Breast epithelium (tissue), 4 donors: ENCODE data around the gene ZBTB44. TPM values are rescaled to one million over a fixed set of nuclear protein-coding genes. Genes with fewer than 3 reads are reported as not detected.
A peak's percentile ranks its signal among the peaks of the same experiment; 100 is the strongest.

ENCODE experiments used
- DNase-seq, 2 donors: peaks; one replicate each; pipeline ENCODE4 v3.0.0-alpha.2; 2019; ENCODE audit warnings: low spot score in 2 of 2
- H3K27ac ChIP-seq, 2 donors: fragments of 200-600 bp; sonication (generic) in 1 of 2; one replicate each; pipeline ENCODE4 v1.5.1; 2016 to 2019; ENCODE audit warnings: mild to moderate bottlenecking in 1 of 2
- H3K27me3 ChIP-seq, 2 donors: fragments of 200-600 bp; sonication (generic) in 1 of 2; one replicate each; pipeline versions ENCODE4 v1.5.1 to v1.6.0; 2017 to 2019; ENCODE audit warnings: control low read depth in 1 of 2, mild to moderate bottlenecking in 1 of 2
- H3K36me3 ChIP-seq: fragments of 200-600 bp; one replicate; pipeline ENCODE4 v1.5.1; 2019
- H3K4me1 ChIP-seq, 2 donors: fragments of 200-600 bp; sonication (generic); one replicate each; pipeline ENCODE4 v1.5.1; 2016 to 2019; ENCODE audit warnings: control low read depth in 1 of 2
- H3K4me3 ChIP-seq, 3 donors: fragments of 200-600 bp; sonication (generic); 1 replicate in 2 of 3; 2 replicates in 1 of 3; pipeline ENCODE4 v1.5.1; 2016 to 2019; ENCODE audit warnings: mild to moderate bottlenecking in 3 of 3, moderate library complexity in 2 of 3
- H3K9me3 ChIP-seq, 2 donors: fragments of 200-600 bp; sonication (generic) in 1 of 2; one replicate each; pipeline ENCODE4 v1.5.1; 2016 to 2019; ENCODE audit warnings: control low read depth in 1 of 2
- CTCF ChIP-seq, 3 donors: fragments of 450-650 bp; IDR thresholded peaks; one replicate each; pipeline ENCODE4 v1.5.1; 2016 to 2017; ENCODE audit warnings: antibody characterized with exemption in 3 of 3, mild to moderate bottlenecking in 3 of 3, moderate library complexity in 3 of 3
- POLR2A ChIP-seq: fragments of 450-650 bp; IDR thresholded peaks from one replicate; pipeline ENCODE4 v1.6.1; 2016; ENCODE audit warnings: antibody characterized with exemption, mild to moderate bottlenecking, moderate library complexity
- POLR2AphosphoS5 ChIP-seq, 3 donors: sonication (generic); formaldehyde crosslinking; IDR thresholded peaks; one replicate each; pipeline ENCODE4 v1.6.1; 2017; ENCODE audit warnings: antibody characterized with exemption in 3 of 3
- intact Hi-C: fragments of 100-400 bp; cut with DNase I; formaldehyde crosslinking; loops from one replicate; pipeline ENCODE4 v1.15.1; 2023; ENCODE audit warnings: low total_unique reads
- total RNA-seq, 3 donors: library from RNA; depleted of rRNA; stranded (reverse); fragments of >200 nt; gene quantifications; one replicate each; pipeline ENCODE4 v1.1.0, GENCODE V29; 2016

ZBTB44 gene
- total RNA-seq, 3 donors from 2014 or later, result 73.8 to 111 (median 107) TPM

- intact Hi-C loops, result no loop called here
- no peaks in the 10 kb centered on the region for H3K4me1 ChIP-seq
- H3K4me3 ChIP-seq, result no peak overlapping the region
- DNase-seq, result no peak
- no peaks in the 10 kb centered on the region for H3K9me3 ChIP-seq
- H3K27ac ChIP-seq, result no peak overlapping the region
- TF ChIP-seq POLR2AphosphoS5 (IDR thresholded peaks at IDR 0.05), result no peak
- no peak for TF ChIP-seq CTCF (IDR thresholded peaks at IDR 0.05)
- no peak for TF ChIP-seq POLR2A
- H3K36me3 ChIP-seq, result no peaks in the 10 kb centered on the region
- no peaks in the 10 kb centered on the region for H3K27me3 ChIP-seq
Observed at GRCh38 chr11:130327716-130328115, 13.0 kb upstream of the ZBTB44 start.

GRCh38 chr11:130325691-130326090, 11.0 kb upstream of the ZBTB44 start:
- intact Hi-C loops, result no loop called here

GRCh38 chr11:130323452-130324450, 9.0 kb upstream of the ZBTB44 start:
- intact Hi-C loops, result no loop called here
- no peak for DNase-seq
- Histone ChIP-seq H3K9me3 (peaks cover 0 to 8% of the 10 kb centered on the region in 2 donors), H3K4me1 (no peaks in the 10 kb centered on the region), H3K36me3 (no peaks in the 10 kb centered on the region), H3K27ac (peak overlapping the region; percentile 48 to 52), H3K27me3 (no peaks in the 10 kb centered on the region), H3K4me3 (no peak overlapping the region)
- no peak for TF ChIP-seq POLR2A
- no peak for TF ChIP-seq POLR2AphosphoS5 (IDR thresholded peaks at IDR 0.05)
- no peak for TF ChIP-seq CTCF (IDR thresholded peaks at IDR 0.05)

More at GRCh38 chr11:130325691-130326090, 11.0 kb upstream of the ZBTB44 start:
- no peak overlapping the region for H3K4me3 ChIP-seq
- no peaks in the 10 kb centered on the region for H3K4me1 ChIP-seq
- peaks cover 0 to 8% of the 10 kb centered on the region in 2 donors for H3K9me3 ChIP-seq
- DNase-seq, result no peak
- no peak for TF ChIP-seq POLR2AphosphoS5 (IDR thresholded peaks at IDR 0.05)
- TF ChIP-seq CTCF (IDR thresholded peaks at IDR 0.05), result no peak
- H3K27me3 ChIP-seq, result no peaks in the 10 kb centered on the region
- no peaks in the 10 kb centered on the region for H3K36me3 ChIP-seq
- no peak overlapping the region for H3K27ac ChIP-seq

GRCh38 chr11:130322126-130322525, 7.4 kb upstream of the ZBTB44 start:
- no peak overlapping the region for H3K4me3 ChIP-seq
- no peaks in the 10 kb centered on the region for H3K36me3 ChIP-seq
- H3K4me1 ChIP-seq, result no peaks in the 10 kb centered on the region
- DNase-seq, result no peak
- no peaks in the 10 kb centered on the region for H3K27me3 ChIP-seq
- H3K27ac ChIP-seq, result no peak overlapping the region
- H3K9me3 ChIP-seq, result peaks cover 0 to 8% of the 10 kb centered on the region in 2 donors
- TF ChIP-seq CTCF (IDR thresholded peaks at IDR 0.05) (no peak), POLR2AphosphoS5 (IDR thresholded peaks at IDR 0.05) (no peak), POLR2A (no peak)
- intact Hi-C loops, result no loop called here

- DNase-seq, result no peak
- no peaks in the 10 kb centered on the region for H3K36me3 ChIP-seq
- H3K4me3 ChIP-seq, result no peak overlapping the region
- TF ChIP-seq POLR2AphosphoS5 (IDR thresholded peaks at IDR 0.05), result no peak
- TF ChIP-seq POLR2A, result no peak
- no peak for TF ChIP-seq CTCF (IDR thresholded peaks at IDR 0.05)
- H3K9me3 ChIP-seq, result peaks cover 0 to 8% of the 10 kb centered on the region in 2 donors
- H3K27me3 ChIP-seq, result no peaks in the 10 kb centered on the region
- H3K4me1 ChIP-seq, result no peaks in the 10 kb centered on the region
- intact Hi-C loops, result no loop called here
- no peak overlapping the region for H3K27ac ChIP-seq
Observed at GRCh38 chr11:130318031-130318673, 3.4 kb upstream of the ZBTB44 start.
